GM12864 (cell line): ENCODE results near the gene TAF11L10.
"Not testable (repeated sequence)": the region's sequence is repeated elsewhere in the genome, so short reads cannot be mapped to it uniquely, and the experiment has no call there.

Experiments
- DNase-seq: peaks from one replicate; pipeline ENCODE4 v3.0.0-alpha.2; 2011; ENCODE audit warnings: low read depth
- H3K4me3 ChIP-seq: 2 replicates; pipeline ENCODE4 v1.5.1; 2011; ENCODE audit warnings: mild to moderate bottlenecking, low read depth, low read length, control low read depth
- TF ChIP-seq, protein P1 (sequence below): IDR thresholded peaks from 2 replicates; pipeline ENCODE4 v1.5.1; 2011; ENCODE audit warnings: low read depth, mild to moderate bottlenecking, moderate library complexity, low read length, control low read depth, inconsistent platforms; ENCODE audit errors: missing control alignments

The TAF11L10 gene

GRCh38 chr5:17597728-17598127 lies at the start of gene TAF11L10:
TSS of gene TAF11L10 (minus strand) at chr5:17597828.
- DNase-seq, H3K4me3 ChIP-seq: not testable (repeated sequence)

GRCh38 chr5:17634160-17634559 lies 36.5 kb upstream of the TAF11L10 start, which contains the start of gene TAF11L14:
TSS of gene TAF11L14 (plus strand) at chr5:17634460.
- no peak within 1 kb of the TSS for H3K4me3 ChIP-seq
- TF ChIP-seq, protein P1, sequence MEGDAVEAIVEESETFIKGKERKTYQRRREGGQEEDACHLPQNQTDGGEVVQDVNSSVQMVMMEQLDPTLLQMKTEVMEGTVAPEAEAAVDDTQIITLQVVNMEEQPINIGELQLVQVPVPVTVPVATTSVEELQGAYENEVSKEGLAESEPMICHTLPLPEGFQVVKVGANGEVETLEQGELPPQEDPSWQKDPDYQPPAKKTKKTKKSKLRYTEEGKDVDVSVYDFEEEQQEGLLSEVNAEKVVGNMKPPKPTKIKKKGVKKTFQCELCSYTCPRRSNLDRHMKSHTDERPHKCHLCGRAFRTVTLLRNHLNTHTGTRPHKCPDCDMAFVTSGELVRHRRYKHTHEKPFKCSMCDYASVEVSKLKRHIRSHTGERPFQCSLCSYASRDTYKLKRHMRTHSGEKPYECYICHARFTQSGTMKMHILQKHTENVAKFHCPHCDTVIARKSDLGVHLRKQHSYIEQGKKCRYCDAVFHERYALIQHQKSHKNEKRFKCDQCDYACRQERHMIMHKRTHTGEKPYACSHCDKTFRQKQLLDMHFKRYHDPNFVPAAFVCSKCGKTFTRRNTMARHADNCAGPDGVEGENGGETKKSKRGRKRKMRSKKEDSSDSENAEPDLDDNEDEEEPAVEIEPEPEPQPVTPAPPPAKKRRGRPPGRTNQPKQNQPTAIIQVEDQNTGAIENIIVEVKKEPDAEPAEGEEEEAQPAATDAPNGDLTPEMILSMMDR = no peak
- no peak for DNase-seq

- DNase-seq, H3K4me3 ChIP-seq: not testable (repeated sequence)
Measured at GRCh38 chr5:17631788-17632187, 34.2 kb upstream of the TAF11L10 start, which contains the start of gene TAF11L13. TSS of gene TAF11L13 (plus strand) at chr5:17632088.

- TF ChIP-seq, protein P1 = no peak
- DNase-seq = no peak
- H3K4me3 ChIP-seq = no peak overlapping the region
Measured at GRCh38 chr5:17625686-17626085, 28.1 kb upstream of the TAF11L10 start.

GRCh38 chr5:17620627-17621026 lies 23.0 kb upstream of the TAF11L10 start:
- H3K4me3 ChIP-seq = no peak overlapping the region
- TF ChIP-seq, protein P1 = peak; percentile 26
- no peak for DNase-seq

DNA sequence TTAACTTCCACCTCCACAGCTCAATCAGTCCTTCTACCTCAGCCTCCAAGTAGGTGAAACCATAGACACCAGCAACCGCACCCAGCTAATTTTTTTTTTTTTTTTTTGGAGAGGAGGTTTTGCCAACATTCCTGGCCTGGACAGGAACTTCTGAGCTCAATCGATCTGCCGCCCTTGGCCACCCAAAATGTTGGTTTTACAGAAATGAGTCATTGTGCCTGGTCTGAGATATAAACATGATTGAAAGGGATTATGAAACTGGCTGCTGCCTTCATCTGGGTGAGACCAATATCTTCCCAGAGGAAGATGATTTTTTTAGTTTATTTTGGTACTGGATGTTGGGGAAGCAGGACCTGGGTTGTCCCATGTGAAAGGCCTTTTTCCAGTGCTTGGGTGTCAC lies 21.7 kb upstream of the TAF11L10 start:
- DNase-seq = no peak
- TF ChIP-seq, protein P1 = no peak
- H3K4me3 ChIP-seq = no peak overlapping the region

- TF ChIP-seq, protein P1 = no peak
Measured at GRCh38 chr5:17614872-17615605, 17.4 kb upstream of the TAF11L10 start.

GRCh38 chr5:17610092-17610491 lies 12.5 kb upstream of the TAF11L10 start, which contains the start of gene TAF11L12:
TSS of gene TAF11L12 (plus strand) at chr5:17610392.
- H3K4me3 ChIP-seq, DNase-seq: not testable (repeated sequence)

More at GRCh38 chr5:17614872-17615605, 17.4 kb upstream of the TAF11L10 start:
- no peak overlapping the region for H3K4me3 ChIP-seq
- DNase-seq = no peak

DNA sequence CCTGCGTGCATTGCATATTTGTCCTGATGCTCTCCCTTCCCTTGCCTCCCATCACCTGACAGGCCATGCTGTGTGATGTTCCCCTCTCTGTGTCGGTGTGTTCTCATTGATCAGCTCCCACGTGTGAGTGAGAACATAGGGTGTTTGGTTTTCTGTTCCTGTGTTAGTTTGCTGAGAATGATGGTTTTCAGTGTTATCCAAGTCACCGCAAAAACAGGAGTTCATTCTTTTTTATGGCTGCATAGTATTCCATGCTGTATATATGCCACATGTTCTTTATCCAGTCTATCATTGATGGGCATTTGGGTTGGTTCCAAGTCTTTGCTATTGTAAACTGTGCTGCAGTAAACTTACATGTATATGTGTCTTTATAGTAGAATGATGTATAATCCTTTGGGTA lies 9.8 kb upstream of the TAF11L10 start:
- H3K4me3 ChIP-seq, DNase-seq: not testable (repeated sequence)
